ENCODE data around the gene CPA5.
"Not testable (repeated sequence)": the region's sequence is repeated elsewhere in the genome, so short reads cannot be mapped to it uniquely, and the experiment has no call there.

The CPA5 gene

GRCh38 chr7:130374507-130374906 lies 29.9 kb downstream of the CPA5 start:
- in situ Hi-C loops (cut with MboI; ENCODE audit: low sequenced_read_pairs) = no loop called here

- in situ Hi-C loops (cut with MboI; ENCODE audit: low sequenced_read_pairs) = not testable (repeated sequence)
Observed at GRCh38 chr7:130376461-130376860, 31.8 kb downstream of the CPA5 start.

- in situ Hi-C loops (cut with MboI; ENCODE audit: low sequenced_read_pairs) = no loop called here
Observed at GRCh38 chr7:130377178-130377577, 32.6 kb downstream of the CPA5 start.

- in situ Hi-C loops (cut with MboI; ENCODE audit: low sequenced_read_pairs) = no loop called here
Observed at GRCh38 chr7:130379019-130379418, 34.4 kb downstream of the CPA5 start.

GRCh38 chr7:130379532-130379920 lies 34.9 kb downstream of the CPA5 start:
- in situ Hi-C loops (cut with MboI; ENCODE audit: low sequenced_read_pairs) = no loop called here

GRCh38 chr7:130379921-130380860 lies 35.6 kb downstream of the CPA5 start, which contains the start of gene CPA1:
CPA1 (plus strand) TSS chr7:130380494; CDS start chr7:130380521, 27 bp downstream.
- in situ Hi-C loops (cut with MboI; ENCODE audit: low sequenced_read_pairs) = no loop called here

GRCh38 chr7:130380861-130381455 lies 36.3 kb downstream of the CPA5 start:
- in situ Hi-C loops (cut with MboI; ENCODE audit: low sequenced_read_pairs) = no loop called here

- in situ Hi-C loops (cut with MboI; ENCODE audit: low sequenced_read_pairs) = no loop called here
Observed at GRCh38 chr7:130381468-130382312, 37.1 kb downstream of the CPA5 start.

- in situ Hi-C loops (cut with MboI; ENCODE audit: low sequenced_read_pairs) = no loop called here
Observed at GRCh38 chr7:130383187-130383980, 38.8 kb downstream of the CPA5 start.

- in situ Hi-C loops (cut with MboI; ENCODE audit: low sequenced_read_pairs) = no loop called here
Observed at GRCh38 chr7:130384371-130384801, 39.8 kb downstream of the CPA5 start.

- in situ Hi-C loops (cut with MboI; ENCODE audit: low sequenced_read_pairs) = no loop called here
Observed at GRCh38 chr7:130384841-130385599, 40.4 kb downstream of the CPA5 start.

- in situ Hi-C loops (cut with MboI; ENCODE audit: low sequenced_read_pairs) = no loop called here
Observed at GRCh38 chr7:130385600-130386066, 41.0 kb downstream of the CPA5 start.

- in situ Hi-C loops (cut with MboI; ENCODE audit: low sequenced_read_pairs) = no loop called here
Observed at GRCh38 chr7:130386876-130387275, 42.3 kb downstream of the CPA5 start.

- in situ Hi-C loops (cut with MboI; ENCODE audit: low sequenced_read_pairs) = no loop called here
Observed at GRCh38 chr7:130387306-130387627, 42.7 kb downstream of the CPA5 start.

GRCh38 chr7:130387628-130388403 lies 43.2 kb downstream of the CPA5 start:
- in situ Hi-C loops (cut with MboI; ENCODE audit: low sequenced_read_pairs) = no loop called here

GRCh38 chr7:130388671-130389070 lies 44.1 kb downstream of the CPA5 start:
- in situ Hi-C loops (cut with MboI; ENCODE audit: low sequenced_read_pairs) = no loop called here

- in situ Hi-C loops (cut with MboI; ENCODE audit: low sequenced_read_pairs) = no loop called here
Observed at GRCh38 chr7:130390486-130390885, 45.9 kb downstream of the CPA5 start.

GRCh38 chr7:130393101-130393561 lies 48.5 kb downstream of the CPA5 start:
- in situ Hi-C loops (cut with MboI; ENCODE audit: low sequenced_read_pairs) = no loop called here

Data from HL-60/S4 treated with phorbol 12-myristate 13-acetate at 8.2 ng/mL for 4 days and 3 days (cell line).